Measurements from ENCODE around the gene MC2R.

MC2R gene

GRCh38 chr18:13915391-13915790 is at the start of gene MC2R:
MC2R (minus strand) TSS chr18:13915536; CDS start chr18:13885518, 30,018 bp downstream.
- no peak for DNase-seq

- no peak for DNase-seq
Observed at GRCh38 chr18:13945811-13946210, 30.5 kb upstream of the MC2R start.

- DNase-seq: no peak
Observed at GRCh38 chr18:13943338-13943737, 28.0 kb upstream of the MC2R start.

- DNase-seq: no peak
Observed at GRCh38 chr18:13940326-13940725, 25.0 kb upstream of the MC2R start.

- no peak for DNase-seq
Observed at GRCh38 chr18:13934676-13935075, 19.3 kb upstream of the MC2R start.

DNA sequence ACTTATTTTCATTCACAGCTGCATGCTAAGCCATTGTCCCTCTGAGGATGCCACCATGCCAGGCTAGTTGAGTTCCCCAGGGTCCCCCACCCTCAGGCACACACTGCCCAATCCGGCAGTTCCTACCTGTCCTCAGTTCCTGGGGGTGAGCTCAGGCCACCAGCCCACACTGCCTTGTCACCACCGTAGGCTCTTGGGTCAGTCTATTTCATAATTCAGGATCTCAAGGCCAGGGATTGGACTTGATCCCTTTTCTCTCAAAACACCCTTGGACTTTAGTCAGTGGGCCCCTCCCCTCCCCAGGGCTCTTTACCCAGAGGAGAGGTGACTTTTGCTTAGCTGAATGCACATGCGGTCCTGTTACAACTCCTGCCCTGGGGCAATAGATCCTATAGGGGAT is 18.7 kb upstream of the MC2R start:
- no peak for DNase-seq

- DNase-seq: no peak
Observed at GRCh38 chr18:13932285-13933025, 17.1 kb upstream of the MC2R start.

DNA sequence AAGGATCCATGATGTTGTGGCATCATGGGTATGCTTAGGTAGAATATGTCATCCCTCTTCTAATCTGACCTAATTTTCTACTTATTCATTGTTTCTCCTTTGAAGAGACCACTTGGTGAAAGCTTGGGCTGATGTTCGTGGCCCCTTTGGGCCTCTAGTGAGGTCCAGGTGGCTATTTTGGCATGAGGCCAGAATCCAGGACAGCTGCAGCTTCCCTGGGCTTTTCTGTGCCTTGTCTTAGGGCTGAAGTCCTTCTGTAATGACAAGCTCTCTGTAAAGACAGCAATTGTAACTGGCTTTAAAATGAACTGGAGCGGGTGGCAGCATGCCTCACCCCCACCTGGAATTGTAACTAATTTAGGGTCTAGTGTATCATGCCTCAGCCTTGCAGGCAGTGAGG is 15.6 kb upstream of the MC2R start:
- no peak for DNase-seq

GRCh38 chr18:13923221-13923620 is 7.9 kb upstream of the MC2R start:
- DNase-seq: no peak

DNA sequence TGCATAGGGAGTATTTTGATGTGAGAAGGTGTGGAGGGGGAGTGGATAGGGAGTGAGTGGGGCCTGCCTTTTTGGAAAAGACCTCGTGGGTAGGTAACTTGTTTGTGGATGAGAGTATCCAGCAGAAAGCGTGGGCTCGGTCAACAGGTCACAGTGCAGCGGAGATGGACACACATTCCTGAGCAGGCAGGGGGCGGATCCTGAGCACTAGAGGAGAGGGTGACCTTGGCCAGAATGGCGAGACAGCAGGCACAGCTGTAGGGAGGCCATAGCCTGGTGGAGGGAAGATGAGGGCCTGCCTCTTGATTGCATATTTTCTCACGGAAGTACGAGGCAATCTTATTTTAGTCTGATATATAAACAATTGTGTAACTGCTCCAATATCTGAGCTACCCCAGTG is 3.6 kb upstream of the MC2R start:
- no peak for DNase-seq

GRCh38 chr18:13917401-13917800 is 2.1 kb upstream of the MC2R start:
- no peak for DNase-seq

GRCh38 chr18:13916559-13916958 is 1.2 kb upstream of the MC2R start:
- DNase-seq: no peak

- DNase-seq: no peak
Observed at GRCh38 chr18:13915995-13916431, 677 bp upstream of the MC2R start.

GRCh38 chr18:13914756-13915155 is 580 bp downstream of the MC2R start:
- no peak for DNase-seq

DNA sequence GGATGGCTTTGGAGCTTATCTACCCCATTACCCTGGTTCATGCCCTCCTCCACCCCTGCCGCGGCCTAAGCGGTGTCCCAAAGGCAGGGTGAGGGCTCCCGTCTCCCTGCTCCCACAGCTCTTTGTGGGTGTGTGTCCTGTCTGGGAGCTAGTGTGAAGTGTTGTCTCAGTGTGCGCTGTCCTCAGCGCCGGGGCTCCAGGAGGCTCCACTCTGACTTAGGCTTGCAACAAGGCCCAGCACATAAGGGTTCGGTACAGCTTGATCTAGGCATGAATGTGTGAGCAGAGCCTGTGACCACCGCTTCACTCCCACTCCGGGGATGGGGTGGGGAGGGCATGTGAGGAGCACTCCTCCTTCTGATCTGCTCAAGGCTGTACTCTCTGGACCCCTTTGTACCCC is 1.2 kb downstream of the MC2R start:
- no peak for DNase-seq

GRCh38 chr18:13913205-13913604 is 2.1 kb downstream of the MC2R start:
- DNase-seq: no peak

DNA sequence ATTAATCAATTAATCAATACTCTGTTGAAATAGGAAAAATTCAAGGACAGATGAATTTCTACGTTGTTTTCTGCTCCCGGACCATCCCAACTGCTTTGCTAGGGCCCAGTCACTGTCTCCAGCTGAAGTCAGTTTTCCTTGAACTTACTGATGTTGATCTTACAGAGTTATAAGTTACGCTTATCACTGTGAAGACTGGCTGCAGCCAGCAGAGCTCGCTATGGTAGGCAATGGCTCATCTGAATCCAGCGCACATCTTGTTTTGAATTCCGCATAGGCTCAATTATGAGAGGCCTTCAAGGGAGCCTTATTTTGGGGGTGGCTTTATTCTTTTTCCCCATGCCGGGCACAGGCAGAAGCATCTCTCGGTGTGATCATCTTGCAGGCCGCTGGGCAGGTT is 2.7 kb downstream of the MC2R start:
- no peak for DNase-seq

GRCh38 chr18:13910986-13911385 is 4.3 kb downstream of the MC2R start:
- DNase-seq: no peak

DNA sequence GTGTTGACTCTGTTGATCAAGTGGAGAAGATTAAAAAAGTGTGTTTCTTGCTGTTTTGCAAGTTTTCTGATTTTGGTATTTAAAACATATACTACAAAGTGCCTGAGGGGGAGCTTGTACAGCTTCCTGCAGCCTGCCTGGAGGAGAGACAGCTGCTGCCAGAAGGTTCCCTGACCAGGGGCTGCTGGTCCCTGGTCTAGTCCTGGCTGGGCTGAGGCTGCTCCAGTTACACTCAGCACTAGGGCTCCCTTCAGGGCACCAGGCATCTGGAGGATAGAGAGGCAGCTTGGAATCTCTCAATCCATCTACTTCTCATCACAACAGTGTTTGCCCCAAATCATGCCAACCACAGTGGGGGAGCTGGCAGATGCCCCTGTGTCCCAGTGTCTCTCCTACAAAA is 4.8 kb downstream of the MC2R start:
- no peak for DNase-seq

DNA sequence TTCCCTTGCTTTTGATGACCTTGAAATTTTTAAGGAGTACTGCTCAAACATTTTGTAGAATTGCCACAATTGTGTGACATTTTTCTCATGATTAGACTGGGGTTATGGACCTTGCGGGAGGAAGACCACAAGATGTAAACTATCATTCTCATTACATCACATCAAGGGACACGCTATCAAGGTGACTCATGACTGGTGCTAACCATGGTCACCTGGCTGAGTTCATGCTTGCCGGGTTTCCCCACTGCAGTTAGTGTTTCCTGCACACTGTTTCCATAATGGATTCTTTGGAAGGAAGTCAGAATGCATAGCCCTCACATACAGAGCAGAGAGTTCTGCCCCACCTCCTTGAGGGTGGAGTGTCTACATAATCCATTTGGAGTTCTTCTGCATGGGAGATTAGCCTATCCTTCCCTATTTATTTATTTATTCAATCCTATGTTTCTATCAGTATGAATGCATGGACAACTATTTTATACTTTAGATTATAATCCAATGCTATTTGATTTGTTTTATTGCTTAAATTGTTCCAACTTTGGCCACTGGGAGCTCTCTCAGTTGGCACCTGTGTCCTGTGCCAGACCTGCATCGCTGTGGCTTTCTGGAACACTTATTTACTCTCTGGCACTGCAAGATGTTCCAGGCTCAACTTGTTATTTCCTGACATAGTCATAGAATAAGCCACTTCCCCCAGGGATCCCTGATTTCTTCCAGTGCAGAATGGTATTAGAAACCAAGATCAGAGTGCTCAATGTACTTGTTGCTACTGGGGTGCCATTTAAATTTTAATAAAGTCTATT is 6.0 kb downstream of the MC2R start:
- no peak for DNase-seq

GRCh38 chr18:13900633-13901032 is 14.7 kb downstream of the MC2R start:
- DNase-seq: no peak

GRCh38 chr18:13895505-13896033 is 19.8 kb downstream of the MC2R start:
- DNase-seq: no peak

DNA sequence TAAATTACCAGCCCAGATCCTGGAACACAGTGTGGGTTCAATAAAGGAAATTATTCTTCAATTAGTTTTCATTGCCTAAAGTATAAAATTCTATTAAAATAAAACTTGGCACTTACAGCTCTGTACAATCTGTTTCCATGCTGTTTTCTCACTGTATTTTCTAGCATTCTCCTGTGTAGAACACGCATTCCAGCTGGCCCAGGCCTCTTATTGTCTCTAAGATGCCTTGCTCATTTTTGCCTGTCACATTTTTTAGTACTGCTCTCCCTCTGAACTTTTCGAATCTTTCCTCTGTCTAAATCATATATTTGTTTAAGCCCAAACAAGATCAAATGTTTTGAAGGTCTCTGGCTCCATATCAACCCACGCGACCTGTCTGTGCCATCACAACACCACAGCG is 20.8 kb downstream of the MC2R start:
- DNase-seq: no peak

DNA sequence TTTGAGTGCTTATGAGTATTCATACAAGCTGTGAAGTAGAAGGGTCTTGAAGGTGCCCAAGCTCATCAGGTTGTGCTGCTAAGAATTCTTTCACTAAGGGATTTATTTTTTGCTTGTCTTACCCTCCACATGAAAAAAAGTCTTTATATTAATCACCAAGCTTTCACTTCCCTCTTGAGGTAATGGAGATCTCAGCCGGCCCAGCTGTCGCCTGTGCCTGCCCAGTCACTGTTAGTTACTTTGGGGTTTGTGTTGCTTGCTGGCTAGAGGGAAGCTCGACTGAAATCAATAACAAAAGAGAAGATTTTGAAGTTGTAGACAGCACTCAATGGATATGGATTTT is 21.9 kb downstream of the MC2R start:
- DNase-seq: no peak

Measured in NCI-H1417 treated with DMSO at 0.1 percent for 48 hours (cell line).